ENCODE data around the gene CR2. TPM values are rescaled to one million over a fixed set of nuclear protein-coding genes. Genes with fewer than 3 reads are reported as not detected.
"Not testable (repeated sequence)": the region's sequence is repeated elsewhere in the genome, so short reads cannot be mapped to it uniquely, and the experiment has no call there.

CR2 gene
- total RNA-seq, 1 experiment from 2014 or later = not detected

DNA sequence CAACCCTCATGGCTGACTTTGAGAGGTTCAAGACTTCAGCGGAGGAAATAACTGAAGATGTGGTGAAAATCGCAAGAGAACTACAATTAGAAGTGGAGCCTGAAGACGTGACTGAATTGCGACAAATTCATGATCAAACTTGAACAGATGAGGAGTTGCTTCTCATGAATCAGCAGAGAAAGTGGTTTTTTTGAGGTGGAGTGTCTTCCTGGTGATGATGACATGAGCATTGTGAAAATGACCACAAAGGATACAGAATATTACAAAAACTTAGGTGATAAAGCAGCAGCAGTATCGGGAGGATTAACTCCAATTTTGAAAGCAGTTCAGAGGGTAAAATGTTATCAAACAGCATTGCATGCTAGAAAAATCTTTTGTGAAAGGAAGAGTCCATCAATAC is 82.1 kb downstream of the CR2 start:
- H3K79me2 ChIP-seq (ENCODE audit: low read length); CTCF ChIA-PET; H3F3A ChIP-seq (ENCODE audit: low read length, unreplicated experiment); H3K9me3 ChIP-seq (ENCODE audit: low read length); H3K4me1 ChIP-seq (ENCODE audit: insufficient read depth, low read length); H3K9ac ChIP-seq (ENCODE audit: low read length); H3K4me3 ChIP-seq (ENCODE audit: low read length); BruUV-seq (replicated peaks); ATAC-seq; DNase-seq; H4K20me1 ChIP-seq (ENCODE audit: low read length); H3K36me3 ChIP-seq (ENCODE audit: low read depth, low read length); H2AFZ ChIP-seq (ENCODE audit: low read length); H3K4me2 ChIP-seq (ENCODE audit: low read length); intact Hi-C loops (cut with micrococcal nuclease); H3K27me3 ChIP-seq (ENCODE audit: low read length); H3K9me2 ChIP-seq (replicated peaks; ENCODE audit: low read length); POLR2A ChIA-PET (ENCODE audit: unreplicated experiment); H3K27ac ChIP-seq (ENCODE audit: low read length): not testable (repeated sequence)

Other genes starting within 250 kb of the CR2 start
- gene CD55, start 132.7 kb upstream of the CR2 start, total RNA-seq (2014; rRNA removed) = 101 and 108 TPM in 2 replicates
- gene CR1, start 41.8 kb downstream of the CR2 start, total RNA-seq (2014; rRNA removed) = not detected in 2 replicates
- gene CR1L, start 190.8 kb downstream of the CR2 start, total RNA-seq (2014; rRNA removed) = not detected in 2 replicates